HG02571 (cell line): Measurements from ENCODE around the gene MAPK8IP2.

Experiments used
- ATAC-seq: cut with Tn5 transposase; IDR thresholded peaks from one replicate; pipeline ENCODE4 v1.9.1; 2021; ENCODE audit warnings: mild to moderate bottlenecking, moderate library complexity; ENCODE audit not compliant: unreplicated experiment

Gene MAPK8IP2

DNA sequence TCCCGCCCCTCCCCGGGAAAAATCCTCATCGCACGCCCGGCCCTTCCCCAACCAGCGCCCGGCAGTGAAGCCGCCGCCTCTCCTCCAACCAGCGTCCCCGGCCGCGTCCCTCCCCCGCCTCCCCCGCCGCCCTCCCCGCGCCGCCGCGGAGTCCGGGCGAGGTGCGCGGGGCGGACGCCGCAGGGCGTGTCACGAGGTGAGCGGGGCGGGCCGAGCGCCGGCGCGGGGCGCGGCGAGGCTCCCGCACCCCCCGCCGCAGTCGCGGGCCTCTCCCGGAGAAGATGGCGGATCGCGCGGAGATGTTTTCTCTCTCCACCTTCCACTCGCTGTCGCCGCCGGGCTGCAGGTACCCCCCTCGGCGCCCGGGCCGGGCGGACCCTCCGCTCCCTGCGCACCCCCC lies at the start of gene MAPK8IP2:
TSS of gene MAPK8IP2 (plus strand) at position 256 of the 400 bp plus-strand sequence. CDS start at position 282, 26 bp downstream.
- ATAC-seq: no peak

DNA sequence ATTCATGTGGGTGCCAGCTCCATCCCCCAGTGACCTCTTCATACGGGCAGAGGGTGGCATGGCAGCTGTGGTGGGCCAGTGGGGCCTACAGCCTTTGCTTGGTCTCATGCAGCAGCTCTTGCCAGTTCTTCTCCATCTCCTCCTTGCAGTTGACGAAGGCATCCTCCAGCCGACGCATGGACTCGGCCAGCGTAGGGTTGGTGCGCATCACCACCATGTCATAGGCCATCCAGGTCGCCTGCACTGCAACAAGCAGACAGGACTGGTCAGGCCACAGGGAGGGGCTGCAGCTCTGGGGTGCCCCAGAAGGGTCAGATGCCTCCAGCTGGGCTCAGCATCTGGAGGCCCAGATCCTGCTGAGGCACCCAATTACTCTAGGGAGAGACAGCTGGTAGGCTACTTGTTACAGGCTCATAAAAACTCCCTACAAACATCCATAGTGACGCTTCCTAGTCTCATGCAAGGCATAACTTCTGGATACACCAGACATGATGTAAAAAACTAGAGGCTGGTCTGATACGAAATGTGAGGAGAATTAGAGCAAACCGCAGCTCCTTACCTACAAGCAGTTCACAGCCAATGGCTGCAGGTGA lies 49.3 kb upstream of the MAPK8IP2 start:
- ATAC-seq: no peak

DNA sequence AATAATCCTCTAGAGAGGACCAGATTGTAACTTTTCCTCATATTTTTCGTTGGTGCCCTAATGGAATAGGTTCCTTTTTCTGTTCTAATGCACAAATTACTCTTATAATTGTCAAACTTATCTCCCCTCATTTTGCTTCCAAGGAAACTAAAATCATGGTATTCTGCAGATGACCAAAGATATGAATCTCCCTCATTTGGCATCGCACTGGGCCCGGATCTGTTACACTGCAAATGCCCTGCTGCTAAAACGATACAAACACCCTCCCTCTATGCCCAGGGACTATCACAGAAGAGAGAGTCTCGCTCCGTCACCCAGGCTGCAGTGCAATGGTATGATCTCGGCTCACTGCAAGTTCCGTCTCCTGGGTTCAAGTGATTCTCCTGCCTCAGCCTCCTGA lies 47.3 kb upstream of the MAPK8IP2 start:
- no peak for ATAC-seq

DNA sequence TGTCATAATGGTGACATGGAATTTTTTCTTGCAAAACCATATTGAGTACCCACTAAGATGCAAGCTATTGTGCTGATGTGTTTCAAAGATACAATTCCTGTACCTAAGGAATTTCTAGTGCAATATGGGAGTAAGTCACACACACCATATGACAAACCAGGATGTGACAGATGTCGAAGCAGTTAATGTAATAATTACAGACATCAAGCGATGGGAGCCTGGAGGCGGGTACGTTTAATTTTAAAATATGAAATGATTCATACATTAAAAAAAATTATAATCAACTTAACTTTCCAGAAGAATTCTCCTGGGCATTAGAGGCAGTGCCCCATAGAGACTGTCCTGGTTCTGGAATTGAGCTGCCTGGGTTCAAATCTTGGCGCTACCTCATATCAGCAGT lies 43.9 kb upstream of the MAPK8IP2 start:
- ATAC-seq: no peak

DNA sequence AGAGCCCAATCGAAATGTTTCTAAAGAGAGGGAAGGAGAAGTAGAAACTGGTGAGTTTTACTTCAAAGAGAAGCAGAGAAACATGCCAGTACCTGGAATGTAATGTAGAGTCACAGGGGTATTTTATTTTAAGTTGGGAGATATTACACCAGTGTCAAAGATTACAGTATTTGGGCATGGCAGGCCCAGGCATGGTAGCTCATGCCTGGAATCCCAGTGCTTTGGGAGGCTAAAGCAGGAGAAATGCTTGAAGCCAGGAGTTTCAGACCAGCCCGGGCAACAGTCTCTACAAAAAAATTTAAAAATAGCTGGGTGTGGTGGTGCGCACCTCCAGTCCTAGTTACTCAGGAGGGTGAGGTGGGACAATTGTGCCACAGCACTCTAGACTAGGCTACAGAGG lies 40.6 kb upstream of the MAPK8IP2 start:
- no peak for ATAC-seq

DNA sequence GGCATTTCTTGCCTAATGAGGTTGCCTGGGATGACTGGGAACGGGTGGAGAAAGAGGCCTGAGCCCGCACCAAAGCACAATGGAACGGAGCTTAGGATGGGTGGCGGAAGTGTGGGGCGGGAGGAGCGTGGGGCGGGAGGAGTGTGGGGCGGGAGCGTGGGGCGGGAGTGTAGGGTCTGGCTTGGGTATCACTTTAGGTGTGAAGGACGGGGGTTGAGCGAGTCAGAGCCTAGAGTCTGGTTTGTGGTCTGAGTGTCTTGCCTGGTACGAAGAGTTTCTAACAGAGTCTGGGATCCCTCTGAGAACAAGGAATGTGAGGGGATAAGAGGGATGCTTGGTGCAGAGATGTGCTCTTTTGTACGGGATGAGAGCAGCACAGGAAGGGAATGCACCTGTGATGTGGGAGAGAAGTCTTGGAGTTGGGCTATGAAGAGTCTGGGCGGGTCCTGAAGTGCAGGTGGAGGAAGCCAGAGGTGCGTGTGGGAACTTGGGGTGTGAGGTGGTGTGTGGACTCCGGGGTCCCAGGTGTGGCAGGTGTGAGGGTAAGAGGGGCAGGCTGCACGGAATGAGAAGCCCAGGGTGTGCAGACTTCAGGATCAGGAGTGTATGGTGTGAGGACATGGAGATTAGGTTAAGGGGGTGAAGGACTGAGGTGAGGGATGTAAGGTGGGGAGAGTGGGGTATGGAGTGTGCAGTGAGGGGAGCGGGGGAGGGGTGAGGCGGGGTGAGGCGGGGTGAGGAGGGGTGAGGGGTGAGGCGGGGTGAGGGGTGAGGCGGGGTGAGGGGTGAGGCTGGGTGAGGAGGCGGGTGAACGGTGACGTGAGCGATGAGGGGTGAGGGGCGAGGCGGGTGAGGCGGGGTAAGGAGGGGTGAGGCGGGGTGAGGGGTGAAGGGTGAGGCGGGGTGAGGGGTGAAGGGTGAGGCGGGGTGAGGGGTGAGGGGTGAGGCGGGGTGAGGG lies 38.9 kb upstream of the MAPK8IP2 start:
- ATAC-seq: no peak

DNA sequence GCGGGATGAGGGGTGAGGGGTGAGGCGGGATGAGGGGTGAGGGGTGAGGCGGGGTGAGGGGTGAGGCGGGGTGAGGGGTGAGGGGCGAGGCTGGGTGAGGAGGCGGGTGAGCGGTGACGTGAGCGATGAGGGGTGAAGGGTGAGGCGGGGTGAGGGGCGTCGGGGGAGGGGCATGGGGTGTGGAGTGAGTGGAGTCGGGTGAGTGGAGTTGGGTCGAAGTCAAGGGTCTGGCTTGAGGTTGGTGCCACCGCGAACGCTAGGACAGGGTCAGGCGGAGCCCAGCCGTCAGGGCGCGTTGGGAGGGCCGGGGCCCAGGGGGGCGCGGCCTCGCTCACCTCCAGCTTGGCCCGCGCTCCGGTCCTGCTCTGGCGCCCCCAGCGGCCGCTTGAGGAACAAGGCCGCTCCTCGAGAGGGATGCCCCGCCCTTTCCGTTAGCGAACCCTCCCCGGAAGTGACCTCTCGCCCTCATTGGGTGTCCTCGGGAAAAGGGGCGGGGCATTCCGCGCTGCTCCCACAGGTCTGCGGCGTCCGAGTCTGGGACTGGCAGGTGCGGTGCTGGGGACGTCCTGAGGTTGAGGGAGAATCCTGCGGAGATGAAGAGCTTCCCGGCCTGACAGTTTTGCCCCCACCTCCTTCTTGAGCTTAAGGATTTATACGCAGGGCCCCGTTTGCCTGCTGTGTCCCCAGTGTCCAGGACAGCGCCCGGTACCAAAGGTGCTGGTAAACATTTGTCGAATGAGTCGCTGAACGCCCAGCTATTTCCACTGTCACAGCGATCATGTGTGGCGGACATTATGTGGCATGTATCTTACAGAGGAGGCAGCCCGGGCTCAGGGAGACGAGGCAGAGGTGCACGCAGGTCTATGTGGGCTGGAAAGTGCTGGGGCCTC lies 37.8 kb upstream of the MAPK8IP2 start, which contains the start of gene SYCE3:
TSS of gene SYCE3 (minus strand) at position 397 of the 890 bp plus-strand sequence. CDS start 6,514 bp downstream, outside the sequence.
- ATAC-seq: peak; percentile 91

DNA sequence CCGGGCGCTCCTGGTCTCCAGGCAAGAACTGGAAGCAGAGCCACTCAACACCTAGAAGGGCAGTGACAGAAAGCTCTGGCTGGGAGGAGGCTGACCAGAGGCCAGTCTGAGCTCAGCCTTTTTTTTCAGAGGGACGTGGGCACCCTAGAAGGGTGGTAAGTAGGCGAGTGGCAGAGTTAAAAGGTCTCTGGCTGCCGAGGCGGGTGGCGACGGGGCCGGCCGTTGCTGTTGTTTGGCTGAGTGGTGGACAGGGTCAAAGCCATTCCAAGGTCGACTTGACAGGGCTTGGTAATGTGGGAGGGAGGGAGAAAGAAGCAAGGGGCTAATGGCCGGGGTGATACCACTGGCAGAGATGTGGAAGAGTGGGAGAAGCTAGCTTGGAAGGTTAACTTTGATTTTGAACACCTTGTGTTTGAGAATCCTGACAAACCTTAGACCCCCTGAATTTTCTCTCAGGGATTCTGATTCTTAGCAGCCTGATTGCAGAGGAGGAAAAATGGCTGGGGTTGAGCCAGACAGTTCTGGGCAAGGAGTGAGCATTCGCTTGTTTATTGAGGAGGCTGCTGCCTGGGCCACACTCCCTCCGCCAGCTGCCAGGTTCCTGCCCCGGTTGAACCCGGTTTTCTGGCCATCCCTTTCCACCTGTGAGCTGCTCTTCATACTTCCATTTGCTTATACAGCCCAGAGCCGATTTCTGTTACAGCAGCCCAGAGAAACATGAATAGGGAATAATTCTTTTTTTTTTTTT lies 37.0 kb upstream of the MAPK8IP2 start:
- no peak for ATAC-seq

DNA sequence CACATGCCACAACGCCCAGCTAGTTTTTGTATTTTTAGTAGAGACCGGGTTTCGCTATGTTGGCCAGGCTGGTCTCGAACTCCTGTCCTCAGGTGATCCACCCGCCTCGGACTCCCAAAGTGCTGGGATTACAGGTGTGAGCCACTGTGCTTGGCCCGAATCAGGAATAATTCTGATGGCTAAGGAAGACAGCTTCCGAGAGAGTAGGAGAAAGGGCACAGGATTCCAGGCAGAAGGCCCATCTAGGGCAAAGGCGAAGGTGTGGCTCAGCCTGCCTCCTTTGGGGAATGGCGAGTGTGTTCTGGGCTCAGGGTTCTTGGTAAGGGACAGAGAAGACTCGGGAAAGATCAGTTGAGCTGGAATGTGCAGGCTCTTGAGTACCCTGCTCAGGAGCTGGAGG lies 36.3 kb upstream of the MAPK8IP2 start:
- no peak for ATAC-seq

DNA sequence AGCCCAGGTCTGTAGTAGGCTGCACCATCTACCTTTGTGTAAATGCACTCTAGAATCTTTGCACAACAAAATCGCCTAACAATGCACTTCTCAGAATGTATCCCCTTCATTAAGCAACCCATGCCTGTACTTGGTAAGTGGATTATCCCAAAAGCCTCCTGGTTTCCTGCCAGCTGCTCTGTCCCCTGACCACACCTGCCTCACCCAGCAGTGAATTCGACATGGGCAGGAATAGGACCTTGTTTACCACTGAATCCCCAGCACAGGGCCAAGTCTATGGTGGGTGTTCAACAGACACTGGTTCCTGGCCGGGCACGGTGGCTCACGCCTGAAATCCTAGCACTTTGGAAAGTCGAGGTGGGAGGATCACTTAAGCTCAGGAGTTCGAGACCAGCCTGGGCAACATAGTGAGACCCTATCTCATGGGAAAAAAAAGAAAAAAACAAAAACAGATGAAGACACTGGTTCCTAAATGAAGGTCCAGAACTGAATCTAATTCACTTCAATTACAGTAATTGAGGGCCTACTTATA lies 32.8 kb upstream of the MAPK8IP2 start:
- ATAC-seq: no peak

DNA sequence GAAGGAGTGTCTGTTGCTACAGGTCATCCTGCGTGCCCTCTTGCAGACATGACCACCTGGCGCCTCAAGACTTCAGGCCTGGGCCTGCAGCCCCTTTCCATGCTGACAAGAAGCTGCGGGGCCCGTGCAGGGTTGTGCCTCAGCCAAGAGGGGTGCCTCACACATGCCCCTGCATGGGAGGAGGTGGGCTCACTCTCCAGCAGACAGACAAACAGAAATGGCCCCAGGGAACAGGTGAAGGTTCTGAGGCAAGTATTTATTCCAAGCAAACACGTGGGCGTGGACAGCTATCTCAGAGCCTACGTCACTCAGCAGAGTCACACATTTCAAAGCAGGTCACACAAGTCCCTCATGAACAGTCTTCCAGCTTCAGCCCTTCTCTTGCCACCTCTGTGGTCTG lies 32.0 kb upstream of the MAPK8IP2 start:
- ATAC-seq: no peak

DNA sequence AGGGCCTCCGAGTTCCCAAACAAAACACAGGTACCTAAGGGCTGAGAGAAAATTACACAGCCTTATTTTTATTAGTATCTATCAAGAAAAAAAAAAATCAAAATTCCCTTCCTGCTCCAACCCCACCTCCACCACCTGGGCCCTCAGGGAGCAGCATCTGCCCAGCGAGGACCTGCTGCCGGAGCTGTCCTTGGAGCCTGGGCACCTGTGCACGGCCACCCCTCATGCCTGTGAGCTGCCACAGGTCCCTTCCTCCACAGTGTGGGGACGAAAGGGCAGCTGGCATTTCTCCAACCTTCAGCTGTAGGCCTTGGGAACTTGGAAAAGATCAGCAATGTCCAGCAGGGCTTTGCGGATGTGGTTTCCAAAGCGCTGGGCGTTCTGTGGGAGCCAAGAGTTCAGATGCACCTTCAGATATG lies 31.5 kb upstream of the MAPK8IP2 start:
- ATAC-seq: no peak

DNA sequence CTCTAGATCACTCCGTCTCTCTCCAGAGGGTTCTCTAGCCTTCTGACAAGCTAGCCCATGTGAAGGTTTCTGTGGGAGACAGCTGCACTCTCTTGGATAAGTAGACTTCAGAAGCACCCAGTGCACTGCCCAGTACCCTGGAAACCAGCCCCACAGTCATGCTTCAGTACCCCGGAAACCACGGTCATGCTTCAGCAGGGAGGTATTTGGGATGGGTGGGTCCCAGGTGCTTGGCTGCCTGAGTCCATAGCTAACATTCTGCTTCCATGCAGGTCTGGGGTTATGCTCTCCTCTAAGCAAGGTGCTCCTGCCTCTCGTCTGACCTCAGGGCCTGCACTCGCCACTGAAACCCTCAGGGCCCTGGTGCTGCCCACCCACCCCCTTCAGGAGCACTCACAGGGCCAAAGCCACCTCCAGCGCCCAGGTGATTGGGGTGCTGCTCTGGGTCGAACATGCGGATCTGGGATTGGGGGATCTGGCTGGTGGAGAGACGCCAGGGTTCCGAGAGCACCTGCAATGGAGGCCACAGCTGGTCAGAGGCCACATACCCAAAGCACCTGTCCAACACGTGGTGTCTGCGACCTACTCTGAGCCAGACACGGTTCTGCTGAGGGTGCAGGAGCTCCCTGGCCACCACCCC lies 30.6 kb upstream of the MAPK8IP2 start:
- ATAC-seq: no peak

DNA sequence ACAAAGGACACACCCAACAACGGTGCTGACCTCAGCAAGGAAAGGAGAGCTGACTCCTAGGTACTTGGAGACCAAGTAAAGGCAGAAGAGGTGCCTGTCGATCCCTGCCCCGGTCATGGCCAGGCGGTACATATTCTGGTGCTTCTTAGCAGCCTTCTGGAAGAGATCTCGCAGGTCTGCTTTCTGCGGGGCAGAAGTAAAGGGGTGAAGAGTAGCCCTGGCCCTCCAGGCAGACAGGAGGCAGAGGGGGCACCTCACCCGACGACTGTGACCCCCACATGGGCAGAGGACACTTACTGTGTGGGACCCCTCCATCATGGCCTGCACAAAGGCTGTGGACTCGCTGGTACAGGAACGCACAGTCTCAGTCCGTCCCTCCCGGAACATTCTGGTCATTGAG lies 29.7 kb upstream of the MAPK8IP2 start:
- ATAC-seq: no peak

DNA sequence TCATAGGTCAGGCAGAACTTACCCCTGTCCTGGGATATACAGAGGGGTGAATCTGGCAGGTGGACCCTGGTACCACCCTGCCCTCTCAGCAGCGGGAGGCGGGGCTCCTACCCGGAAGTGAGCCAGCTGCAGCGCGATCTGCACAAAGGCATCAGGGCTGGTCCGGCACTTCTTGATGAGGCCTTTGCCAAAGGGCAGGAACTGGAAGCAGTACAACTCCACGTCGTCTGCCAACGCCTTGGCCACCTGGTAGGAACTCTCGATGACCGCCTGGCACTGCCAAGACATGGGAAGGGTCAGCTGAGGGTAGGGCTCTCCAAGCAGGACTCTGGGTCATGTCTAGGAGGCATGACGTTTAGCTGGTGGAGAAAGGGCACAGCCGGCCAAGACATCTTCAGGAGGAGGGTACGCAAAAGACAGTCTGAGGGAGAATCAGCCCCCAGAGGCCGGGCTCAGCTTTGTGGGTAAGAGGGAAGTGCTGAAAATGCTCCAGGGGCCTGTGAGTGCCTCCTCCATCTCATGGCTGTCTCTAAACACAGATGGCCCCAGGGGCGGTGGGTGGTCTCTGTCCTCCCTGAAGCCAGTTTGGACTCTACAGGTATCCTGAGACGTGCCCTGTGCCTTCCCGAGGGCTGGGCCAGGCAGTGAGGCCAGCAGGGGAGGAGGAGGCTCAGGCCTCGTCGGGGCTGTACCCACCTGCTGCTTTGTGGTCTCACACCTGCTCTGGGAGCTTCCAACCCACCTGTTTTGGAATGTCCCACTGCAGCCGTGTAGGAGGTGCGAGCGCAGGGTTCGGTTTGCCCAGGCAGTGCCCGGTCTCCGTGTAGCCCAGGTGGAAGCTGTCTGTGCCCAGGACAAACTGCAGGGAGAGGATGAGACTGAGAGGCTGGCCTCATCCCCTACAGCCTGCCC lies 29.1 kb upstream of the MAPK8IP2 start:
- ATAC-seq: no peak

DNA sequence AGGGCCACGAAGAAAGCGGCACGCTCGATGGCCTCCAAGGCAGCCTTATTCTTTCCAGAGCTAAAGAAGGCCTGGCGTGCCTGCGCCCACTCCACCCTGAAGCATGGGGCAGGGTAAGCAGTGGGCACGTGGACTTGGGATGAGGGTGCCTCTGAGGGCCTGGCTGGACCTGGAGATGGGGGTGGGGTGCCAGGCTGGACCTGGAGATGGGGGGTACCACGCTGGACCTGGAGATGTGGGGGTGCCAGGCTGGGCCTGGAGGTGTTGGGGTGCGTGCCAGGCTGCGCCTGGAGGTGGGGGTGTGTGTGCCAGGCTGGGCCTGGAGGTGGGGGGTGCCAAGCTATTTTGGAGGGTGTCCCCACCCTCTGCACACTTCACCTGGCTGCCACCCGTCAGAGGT lies 27.6 kb upstream of the MAPK8IP2 start:
- ATAC-seq: no peak

DNA sequence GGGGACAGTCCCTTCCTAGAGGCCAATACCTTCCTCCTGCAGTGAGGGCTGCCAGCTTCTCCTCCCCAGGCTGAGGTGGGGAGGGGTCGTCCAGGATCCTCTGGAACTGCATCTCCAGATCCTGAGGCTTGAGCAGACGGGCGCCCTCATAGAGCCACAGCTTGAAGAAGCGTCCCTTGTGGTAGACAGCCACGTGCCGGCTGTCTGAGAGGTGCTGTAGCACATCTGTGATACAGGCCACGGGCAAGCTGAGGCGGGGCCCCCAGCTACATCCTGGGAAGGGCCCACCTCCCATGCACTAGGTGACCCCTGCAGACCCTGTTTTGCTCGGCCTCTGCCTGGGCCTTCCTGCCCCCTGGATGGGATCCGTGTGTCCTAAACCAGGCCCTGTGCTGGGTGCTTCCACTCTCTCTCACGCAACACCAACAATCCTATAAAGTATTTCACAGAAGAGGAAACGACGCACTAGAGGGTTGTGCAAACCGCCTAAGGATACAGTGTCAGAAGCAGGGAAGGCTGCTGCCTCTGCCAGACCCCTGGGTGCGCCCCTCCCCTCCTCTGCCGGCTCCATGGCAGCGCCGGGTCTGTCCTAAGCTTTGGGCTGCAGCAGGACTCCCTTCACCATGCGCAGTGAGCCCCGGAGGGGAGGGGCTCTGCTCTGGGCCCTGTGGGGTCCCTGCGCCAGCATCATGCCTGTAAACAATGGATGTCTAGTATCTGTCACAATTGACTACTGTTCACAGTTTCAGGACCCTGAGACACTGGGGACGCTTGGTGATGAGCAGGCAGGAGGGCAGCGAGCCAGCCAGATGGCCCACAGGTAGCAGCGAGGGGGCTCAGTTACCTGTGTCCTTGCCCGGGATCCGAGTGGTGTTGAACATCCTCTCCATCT lies 26.9 kb upstream of the MAPK8IP2 start:
- no peak for ATAC-seq

DNA sequence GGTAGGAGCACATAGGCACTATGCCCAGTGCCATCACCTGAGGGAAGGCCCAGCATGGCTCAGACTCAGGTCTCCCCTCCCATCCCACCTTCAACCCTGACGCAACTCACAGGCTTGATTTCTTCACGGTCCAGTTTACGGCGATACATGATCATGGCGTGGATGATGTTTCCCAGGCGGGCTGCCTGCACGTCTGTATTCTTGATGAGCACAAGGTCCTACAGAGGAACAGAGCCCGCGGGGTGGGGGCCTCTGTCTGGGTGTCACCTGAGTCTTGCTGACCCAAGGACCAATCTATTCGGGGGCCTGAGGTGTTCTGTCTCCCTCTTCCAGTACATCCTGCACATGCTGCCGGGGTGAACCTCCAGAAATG lies 26.2 kb upstream of the MAPK8IP2 start:
- no peak for ATAC-seq
